ENCODE results near the gene MATR3.

DNA sequence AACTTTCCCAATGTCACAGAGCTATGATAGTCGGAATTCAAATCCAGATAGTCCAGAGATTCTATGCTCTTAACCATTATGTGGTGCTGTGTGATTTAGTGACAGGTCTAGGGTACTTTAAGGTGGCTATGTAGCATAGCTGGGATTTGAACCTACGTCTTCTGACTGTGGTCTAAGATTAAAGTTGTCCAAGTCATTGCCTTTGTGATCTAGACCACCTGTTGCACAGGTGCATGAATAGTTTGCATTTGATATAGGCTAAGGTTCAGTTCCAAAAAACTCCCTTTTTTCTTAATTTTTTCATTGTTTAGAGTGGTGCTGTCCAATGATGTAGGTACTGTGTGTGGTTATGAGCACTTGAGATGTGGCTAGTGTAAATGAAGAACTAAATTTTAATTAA is 50.6 kb downstream of the MATR3 start:
- TF ChIP-seq, protein P1, sequence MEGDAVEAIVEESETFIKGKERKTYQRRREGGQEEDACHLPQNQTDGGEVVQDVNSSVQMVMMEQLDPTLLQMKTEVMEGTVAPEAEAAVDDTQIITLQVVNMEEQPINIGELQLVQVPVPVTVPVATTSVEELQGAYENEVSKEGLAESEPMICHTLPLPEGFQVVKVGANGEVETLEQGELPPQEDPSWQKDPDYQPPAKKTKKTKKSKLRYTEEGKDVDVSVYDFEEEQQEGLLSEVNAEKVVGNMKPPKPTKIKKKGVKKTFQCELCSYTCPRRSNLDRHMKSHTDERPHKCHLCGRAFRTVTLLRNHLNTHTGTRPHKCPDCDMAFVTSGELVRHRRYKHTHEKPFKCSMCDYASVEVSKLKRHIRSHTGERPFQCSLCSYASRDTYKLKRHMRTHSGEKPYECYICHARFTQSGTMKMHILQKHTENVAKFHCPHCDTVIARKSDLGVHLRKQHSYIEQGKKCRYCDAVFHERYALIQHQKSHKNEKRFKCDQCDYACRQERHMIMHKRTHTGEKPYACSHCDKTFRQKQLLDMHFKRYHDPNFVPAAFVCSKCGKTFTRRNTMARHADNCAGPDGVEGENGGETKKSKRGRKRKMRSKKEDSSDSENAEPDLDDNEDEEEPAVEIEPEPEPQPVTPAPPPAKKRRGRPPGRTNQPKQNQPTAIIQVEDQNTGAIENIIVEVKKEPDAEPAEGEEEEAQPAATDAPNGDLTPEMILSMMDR (IDR thresholded peaks at IDR 0.05; ENCODE audit: low read depth, low read length, missing input control), result no peak
- TF ChIP-seq SP1 (IDR thresholded peaks at IDR 0.05) (no peak), HNF4G (IDR thresholded peaks at IDR 0.05) (no peak)

Measured in liver (tissue), 3 donors.